HCT116 (cell line): Measurements from ENCODE around the gene HOXB8. TPM values are rescaled to one million over a fixed set of nuclear protein-coding genes. Genes with fewer than 3 reads are reported as not detected.

Experiments used
- ATAC-seq: fragments of 200-7000 bp; cut with Tn5 transposase; 2 replicates; pipeline ENCODE4 v1.9.1; 2020; ENCODE audit warnings: mild to moderate bottlenecking, moderate library complexity
- BruUV-seq: library from RNA; stranded (reverse); fragments of 400-500 nt; replicated peaks from 2 replicates; lab custom pipeline; 2021; lab: Mats Ljungman, UMichigan
- CTCF ChIA-PET: fragments of 300-600 bp; sonication (Branson Sonifier 250); formaldehyde crosslinking; loops from one replicate; lab custom pipeline; 2021; ENCODE audit warnings: antibody characterized with exemption; lab: Charles Lee
- POLR2A ChIA-PET: fragments of 300-600, 350-600 bp; sonication (Branson Sonifier 250); formaldehyde crosslinking; loops from one replicate; lab custom pipeline; 2021; ENCODE audit warnings: antibody characterized with exemption; lab: Charles Lee
- RAD21 ChIA-PET, 2 experiments: fragments of 300-600 bp; sonication (Branson Sonifier 250); formaldehyde crosslinking; loops; one replicate each; lab custom pipeline; 2023; ENCODE audit warnings: low total read pairs in 2 of 2; ENCODE audit not compliant: uncharacterized antibody in 2 of 2, unreplicated experiment in 2 of 2, low non-redundant PET in 1 of 2; lab: Charles Lee
- DNase-seq: peaks from one replicate; pipeline ENCODE4 v3.0.0-alpha.2; 2010; ENCODE audit warnings: low read depth, low spot score
- H2AFZ ChIP-seq: fragments of 200-600 bp; shearing (Covaris generic), sonication (generic); 2 replicates; pipeline ENCODE4 v1.6.1; 2017; ENCODE audit warnings: low read depth, mixed run types, mixed read lengths, antibody characterized with exemption, low read length; ENCODE audit not compliant: poor library complexity, severe bottlenecking
- H3K27ac ChIP-seq: 2 replicates; pipeline ENCODE4 v1.5.1; 2012; ENCODE audit warnings: low read depth, low read length
- H3K27me3 ChIP-seq: fragments of 200-600 bp; sonication (generic); 2 replicates; pipeline ENCODE4 v1.6.1; 2016; ENCODE audit warnings: mixed run types, low read length, mixed read lengths; ENCODE audit not compliant: insufficient read depth
- H3K36me3 ChIP-seq, 2 experiments: fragments of 200-500 bp in 1 of 2; fragments of 200-600 bp in 1 of 2; sonication (Bioruptor generic) in 1 of 2; sonication (generic) in 1 of 2; 2 replicates each; pipeline versions ENCODE4 v1.5.1 to v1.6.1; 2014 to 2016; ENCODE audit warnings: low read length in 2 of 2, inconsistent platforms in 1 of 2, mixed read lengths in 1 of 2, mixed run types in 1 of 2; ENCODE audit not compliant: insufficient read depth in 2 of 2, control insufficient read depth in 1 of 2
- H3K4me1 ChIP-seq, 2 experiments: fragments of 200-600 bp in 1 of 2; sonication (generic) in 1 of 2; 2 replicates each; pipeline versions ENCODE4 v1.5.1 to v1.6.1; 2012 to 2017; ENCODE audit warnings: low read length in 2 of 2, inconsistent platforms in 1 of 2, mild to moderate bottlenecking in 1 of 2, mixed read lengths in 1 of 2, mixed run types in 1 of 2, moderate library complexity in 1 of 2; ENCODE audit not compliant: insufficient read depth in 2 of 2, control insufficient read depth in 1 of 2
- H3K4me2 ChIP-seq: fragments of 200-600 bp; sonication (generic); 2 replicates; pipeline ENCODE4 v1.6.1; 2017; ENCODE audit warnings: mixed run types, low read length, mixed read lengths
- H3K4me3 ChIP-seq, 2 experiments: fragments of 200-600 bp in 1 of 2; sonication (generic) in 1 of 2; replicated peaks in 1 of 2; 2 replicates each; pipeline ENCODE4 v1.5.1; 2011 to 2016; ENCODE audit warnings: low read length in 2 of 2, control low read depth in 1 of 2, low read depth in 1 of 2, mild to moderate bottlenecking in 1 of 2, mixed read lengths in 1 of 2, mixed run types in 1 of 2
- H3K79me2 ChIP-seq: fragments of 200-600 bp; sonication (generic); 2 replicates; pipeline ENCODE4 v1.6.1; 2017; ENCODE audit warnings: mild to moderate bottlenecking, mixed run types, low read length, moderate library complexity, mixed read lengths; ENCODE audit not compliant: insufficient read depth
- H3K9ac ChIP-seq: fragments of 200-600 bp; sonication (generic); 2 replicates; pipeline ENCODE4 v1.6.1; 2016; ENCODE audit warnings: low read length, mixed read lengths
- H3K9me2 ChIP-seq: fragments of 200-600 bp; sonication (generic), shearing (Covaris generic); 2 replicates; pipeline ENCODE4 v1.6.1; 2017; ENCODE audit warnings: mixed run types, mild to moderate bottlenecking, moderate library complexity; ENCODE audit not compliant: insufficient read depth
- H3K9me3 ChIP-seq, 2 experiments: fragments of 200-500 bp in 1 of 2; fragments of 200-600 bp in 1 of 2; sonication (Bioruptor generic) in 1 of 2; sonication (generic) in 1 of 2; 2 replicates each; pipeline ENCODE4 v1.6.1; 2014 to 2017; ENCODE audit warnings: low read length in 2 of 2, mixed read lengths in 2 of 2, inconsistent platforms in 1 of 2, low read depth in 1 of 2, mild to moderate bottlenecking in 1 of 2, mixed run types in 1 of 2, moderate library complexity in 1 of 2; ENCODE audit not compliant: control insufficient read depth in 1 of 2, insufficient read depth in 1 of 2
- H4K20me1 ChIP-seq: fragments of 200-600 bp; sonication (generic), shearing (Covaris generic); 2 replicates; pipeline ENCODE4 v1.6.1; 2017; ENCODE audit warnings: mixed run types, mild to moderate bottlenecking, moderate library complexity; ENCODE audit not compliant: insufficient read depth
- CEBPB ChIP-seq: IDR thresholded peaks from 2 replicates; pipeline ENCODE4 v1.6.1; 2012; ENCODE audit warnings: low read depth
- EGR1 ChIP-seq: IDR thresholded peaks from 2 replicates; pipeline ENCODE4 v1.6.1; 2012; ENCODE audit warnings: low read depth
- ELF1 ChIP-seq: IDR thresholded peaks from 2 replicates; pipeline ENCODE4 v1.6.1; 2012; ENCODE audit warnings: low read depth, borderline replicate concordance
- FOSL1 ChIP-seq: IDR thresholded peaks from 2 replicates; pipeline ENCODE4 v1.6.1; 2012; ENCODE audit warnings: low read depth
- POLR2A ChIP-seq: IDR thresholded peaks from 2 replicates; pipeline ENCODE4 v1.7.0; 2011; ENCODE audit warnings: borderline replicate concordance; ENCODE audit not compliant: insufficient read depth, insufficient read length; ENCODE audit errors: extremely low read depth
- POLR2AphosphoS5 ChIP-seq: IDR thresholded peaks from 2 replicates; pipeline ENCODE4 v1.6.1; 2011; ENCODE audit warnings: mild to moderate bottlenecking, low read depth, low read length, moderate library complexity
- SRF ChIP-seq: IDR thresholded peaks from 2 replicates; pipeline ENCODE4 v1.6.1; 2012; ENCODE audit warnings: low read depth
- ZNF274 ChIP-seq: fragments of 200-500 bp; sonication (Bioruptor generic); IDR thresholded peaks from 2 replicates; pipeline ENCODE4 v1.6.1; 2014; ENCODE audit warnings: mild to moderate bottlenecking, low read depth, low read length, inconsistent platforms
- intact Hi-C: fragments of 100-400 bp; cut with micrococcal nuclease; formaldehyde crosslinking; loops from 2 replicates; pipeline ENCODE4 v1.10.0; 2022
- total RNA-seq: library from RNA; stranded (reverse); gene quantifications from one replicate; pipeline ENCODE4 v1.2.1, GENCODE V29; 2021; ENCODE audit not compliant: unreplicated experiment
- TF ChIP-seq, protein P1 (sequence below): IDR thresholded peaks from 2 replicates; pipeline ENCODE4 v1.6.1; 2012
- TF ChIP-seq, protein P2 (sequence below): IDR thresholded peaks from 2 replicates; pipeline ENCODE4 v1.6.1; 2012; ENCODE audit warnings: low read depth
- TF ChIP-seq, protein P3 (sequence below): IDR thresholded peaks from 2 replicates; pipeline ENCODE4 v1.6.1; 2012

The HOXB8 gene
- total RNA-seq, 1 experiment from 2014 or later, result 44.7 TPM

DNA sequence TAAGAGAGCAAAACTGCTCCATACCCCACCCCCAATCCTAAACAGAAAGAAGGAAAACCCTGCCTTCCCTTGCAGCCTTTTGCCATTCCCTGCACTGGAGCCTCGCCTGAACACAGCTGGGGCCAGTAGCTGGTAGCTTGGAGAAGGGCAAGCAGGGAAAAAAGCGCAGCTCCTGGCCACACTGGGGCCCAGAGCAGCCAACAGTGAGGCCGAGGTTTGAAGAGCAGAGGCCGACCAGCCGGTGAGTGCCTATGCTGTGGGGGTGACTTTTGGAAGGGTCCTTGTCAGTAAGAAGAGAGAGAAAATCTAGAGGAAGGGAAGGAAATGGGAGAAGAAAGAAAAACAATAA is 14.3 kb upstream of the HOXB8 start:
- H3K4me2 ChIP-seq, result no peak overlapping the region
- no peaks in the 10 kb centered on the region for H3K9me3 ChIP-seq
- H3K4me3 ChIP-seq, result no peak overlapping the region
- no TSS peak for BruUV-seq
- ATAC-seq (no peak), DNase-seq (no peak)
- TF ChIP-seq, protein P1, sequence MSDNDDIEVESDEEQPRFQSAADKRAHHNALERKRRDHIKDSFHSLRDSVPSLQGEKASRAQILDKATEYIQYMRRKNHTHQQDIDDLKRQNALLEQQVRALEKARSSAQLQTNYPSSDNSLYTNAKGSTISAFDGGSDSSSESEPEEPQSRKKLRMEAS, result no peak
- TF ChIP-seq SRF (no peak), POLR2AphosphoS5 (0 out of 2 replicates have a peak, but pooled peaks have one; percentile 10), ELF1 (no peak), FOSL1 (no peak), EGR1 (no peak)
- ChIA-PET RAD21 (no interaction called here), CTCF (interaction anchor here (1.0 to 1.1 kb wide), 3 partner anchors 10 to 498 kb away, joined by 3 to 5 read pairs (median 4); no protein-coding TSS in a partner anchor), POLR2A (interaction anchor here (1.4 kb wide), 1 partner anchor 11 kb away, joined by 3 read pairs; no protein-coding TSS in a partner anchor)
- H3K4me1 ChIP-seq, result peaks cover 14 to 22% of the 10 kb centered on the region in 2 experiments
- H4K20me1 ChIP-seq, result no peaks in the 10 kb centered on the region
- H3K79me2 ChIP-seq, result peaks cover 14% of the 10 kb centered on the region
- no peak overlapping the region for H2AFZ ChIP-seq
- no peak overlapping the region for H3K27ac ChIP-seq
- no peak overlapping the region for H3K9ac ChIP-seq
- peaks cover 0 to under 1% of the 10 kb centered on the region in 2 experiments; a peak in 2 of 4 replicates for H3K36me3 ChIP-seq
- H3K9me2 ChIP-seq, result no peaks in the 10 kb centered on the region
- H3K27me3 ChIP-seq, result no peaks in the 10 kb centered on the region
- intact Hi-C loops, result no loop called here

DNA sequence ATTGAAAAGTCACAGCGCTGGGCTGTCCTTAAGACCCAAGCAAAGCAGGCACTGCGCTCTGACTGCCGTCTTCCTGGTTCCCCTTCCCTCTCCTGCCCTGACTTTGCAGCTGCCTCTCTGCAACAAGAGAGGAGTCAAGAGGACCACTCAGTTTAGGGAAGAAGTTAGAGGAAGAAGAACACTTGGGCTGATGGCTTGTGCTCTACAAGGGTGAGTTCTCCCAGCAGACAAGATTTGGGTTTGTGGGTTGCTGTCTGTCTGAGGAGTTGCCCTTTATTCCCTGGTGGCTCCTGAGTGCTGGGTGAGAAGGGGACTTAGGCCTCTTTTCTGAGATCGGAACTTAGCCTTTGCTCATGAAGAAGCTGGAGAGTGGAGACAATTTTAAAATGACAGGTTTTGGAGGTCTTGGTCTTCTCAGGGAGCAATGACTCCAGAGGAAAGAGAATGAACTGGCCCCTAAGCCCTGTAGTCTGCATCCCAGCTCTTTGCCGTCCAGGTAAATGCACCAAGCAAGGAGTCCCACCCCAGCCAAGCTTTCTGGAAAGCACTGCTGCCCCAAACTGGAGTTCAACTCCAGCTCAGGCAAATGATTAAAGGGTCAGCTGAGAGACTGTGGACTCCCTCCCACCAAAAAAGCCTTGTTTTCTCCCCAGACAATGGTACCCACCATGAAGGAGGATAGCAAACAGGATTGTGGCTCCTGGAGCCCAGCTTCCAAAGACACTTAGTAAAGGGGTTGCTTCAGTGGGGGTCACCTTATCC is 13.7 kb upstream of the HOXB8 start:
- Histone ChIP-seq H2AFZ (no peak overlapping the region), H3K9me2 (no peaks in the 10 kb centered on the region), H3K4me1 (peaks cover 15 to 27% of the 10 kb centered on the region in 2 experiments), H3K27ac (no peak overlapping the region), H3K79me2 (peaks cover 20% of the 10 kb centered on the region), H3K4me2 (no peak overlapping the region), H3K36me3 (no peaks in the 10 kb centered on the region; a peak in 1 of 4 replicates), H4K20me1 (no peaks in the 10 kb centered on the region), H3K27me3 (no peaks in the 10 kb centered on the region), H3K9ac (no peak overlapping the region), H3K9me3 (no peaks in the 10 kb centered on the region), H3K4me3 (no peak overlapping the region)
- ATAC-seq, result no peak
- ChIA-PET POLR2A (interaction anchor here (1.4 kb wide), 1 partner anchor 11 kb away, joined by 3 read pairs; no protein-coding TSS in a partner anchor), CTCF (interaction anchor here (1.0 to 1.4 kb wide), 4 partner anchors 10 to 497 kb away, joined by 3 to 5 read pairs (median 4); no protein-coding TSS in a partner anchor), RAD21 (no interaction called here)
- no peak for DNase-seq
- no TSS peak for BruUV-seq
- intact Hi-C loops, result no loop called here
- TF ChIP-seq, protein P1, result no peak
- TF ChIP-seq ELF1 (no peak), POLR2A (no peak), POLR2AphosphoS5 (no peak), ZNF274 (no peak), CEBPB (no peak)
- TF ChIP-seq, protein P2, sequence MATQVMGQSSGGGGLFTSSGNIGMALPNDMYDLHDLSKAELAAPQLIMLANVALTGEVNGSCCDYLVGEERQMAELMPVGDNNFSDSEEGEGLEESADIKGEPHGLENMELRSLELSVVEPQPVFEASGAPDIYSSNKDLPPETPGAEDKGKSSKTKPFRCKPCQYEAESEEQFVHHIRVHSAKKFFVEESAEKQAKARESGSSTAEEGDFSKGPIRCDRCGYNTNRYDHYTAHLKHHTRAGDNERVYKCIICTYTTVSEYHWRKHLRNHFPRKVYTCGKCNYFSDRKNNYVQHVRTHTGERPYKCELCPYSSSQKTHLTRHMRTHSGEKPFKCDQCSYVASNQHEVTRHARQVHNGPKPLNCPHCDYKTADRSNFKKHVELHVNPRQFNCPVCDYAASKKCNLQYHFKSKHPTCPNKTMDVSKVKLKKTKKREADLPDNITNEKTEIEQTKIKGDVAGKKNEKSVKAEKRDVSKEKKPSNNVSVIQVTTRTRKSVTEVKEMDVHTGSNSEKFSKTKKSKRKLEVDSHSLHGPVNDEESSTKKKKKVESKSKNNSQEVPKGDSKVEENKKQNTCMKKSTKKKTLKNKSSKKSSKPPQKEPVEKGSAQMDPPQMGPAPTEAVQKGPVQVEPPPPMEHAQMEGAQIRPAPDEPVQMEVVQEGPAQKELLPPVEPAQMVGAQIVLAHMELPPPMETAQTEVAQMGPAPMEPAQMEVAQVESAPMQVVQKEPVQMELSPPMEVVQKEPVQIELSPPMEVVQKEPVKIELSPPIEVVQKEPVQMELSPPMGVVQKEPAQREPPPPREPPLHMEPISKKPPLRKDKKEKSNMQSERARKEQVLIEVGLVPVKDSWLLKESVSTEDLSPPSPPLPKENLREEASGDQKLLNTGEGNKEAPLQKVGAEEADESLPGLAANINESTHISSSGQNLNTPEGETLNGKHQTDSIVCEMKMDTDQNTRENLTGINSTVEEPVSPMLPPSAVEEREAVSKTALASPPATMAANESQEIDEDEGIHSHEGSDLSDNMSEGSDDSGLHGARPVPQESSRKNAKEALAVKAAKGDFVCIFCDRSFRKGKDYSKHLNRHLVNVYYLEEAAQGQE, result no peak
- TF ChIP-seq, protein P3, sequence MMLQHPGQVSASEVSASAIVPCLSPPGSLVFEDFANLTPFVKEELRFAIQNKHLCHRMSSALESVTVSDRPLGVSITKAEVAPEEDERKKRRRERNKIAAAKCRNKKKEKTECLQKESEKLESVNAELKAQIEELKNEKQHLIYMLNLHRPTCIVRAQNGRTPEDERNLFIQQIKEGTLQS, result no peak
